ENCODE measurements around the gene RASL12. TPM values are rescaled to one million over a fixed set of nuclear protein-coding genes. Genes with fewer than 3 reads are reported as not detected.
A peak's percentile ranks its signal among the peaks of the same experiment; 100 is the strongest.
"Not testable (repeated sequence)": the region's sequence is repeated elsewhere in the genome, so short reads cannot be mapped to it uniquely, and the experiment has no call there.

Gene RASL12
- total RNA-seq, 2 donors from 2014 or later, result not detected

- no peaks in the 10 kb centered on the region for H3K9me3 Mint-ChIP-seq
- ATAC-seq (replicated peaks), result no peak
- no peaks in the 10 kb centered on the region for H3K36me3 Mint-ChIP-seq (ENCODE audit: low read depth)
- H3K27ac Mint-ChIP-seq, result no peak overlapping the region
- peaks cover 15% of the 10 kb centered on the region for H3K27me3 Mint-ChIP-seq
- peaks cover 8% of the 10 kb centered on the region for H3K4me1 Mint-ChIP-seq
- no peak overlapping the region for H3K4me3 Mint-ChIP-seq
Measured at GRCh38 chr15:65085990-65086679, 18.3 kb upstream of the RASL12 start.

- Mint-ChIP-seq H3K4me3 (no peak overlapping the region), H3K4me1 (peaks cover 8% of the 10 kb centered on the region), H3K27me3 (peaks cover 15% of the 10 kb centered on the region), H3K36me3 (ENCODE audit: low read depth) (no peaks in the 10 kb centered on the region), H3K27ac (no peak overlapping the region), H3K9me3 (no peaks in the 10 kb centered on the region)
- ATAC-seq (replicated peaks), result no peak
Measured at GRCh38 chr15:65085207-65085753, 17.5 kb upstream of the RASL12 start.

- Mint-ChIP-seq H3K36me3 (ENCODE audit: low read depth) (no peaks in the 10 kb centered on the region), H3K27ac (no peak overlapping the region), H3K4me1 (peaks cover 8% of the 10 kb centered on the region), H3K4me3 (no peak overlapping the region), H3K27me3 (peaks cover 15% of the 10 kb centered on the region), H3K9me3 (no peaks in the 10 kb centered on the region)
- ATAC-seq (replicated peaks), result no peak
Measured at GRCh38 chr15:65084500-65085206, 16.9 kb upstream of the RASL12 start.

- no peak for ATAC-seq (replicated peaks)
- Mint-ChIP-seq H3K36me3 (ENCODE audit: low read depth) (no peaks in the 10 kb centered on the region), H3K4me3 (no peak overlapping the region), H3K4me1 (peaks cover 8% of the 10 kb centered on the region), H3K27me3 (peaks cover 19% of the 10 kb centered on the region), H3K9me3 (no peaks in the 10 kb centered on the region), H3K27ac (no peak overlapping the region)
Measured at GRCh38 chr15:65083262-65083701, 15.5 kb upstream of the RASL12 start.

- H3K4me1 Mint-ChIP-seq, result peaks cover 8% of the 10 kb centered on the region
- peaks cover 26% of the 10 kb centered on the region for H3K27me3 Mint-ChIP-seq
- H3K36me3 Mint-ChIP-seq (ENCODE audit: low read depth), result no peaks in the 10 kb centered on the region
- H3K9me3 Mint-ChIP-seq, result no peaks in the 10 kb centered on the region
- H3K27ac Mint-ChIP-seq, result peak overlapping the region; percentile 31
- peak overlapping the region; percentile 3 for H3K4me3 Mint-ChIP-seq
- peak; percentile 58 for ATAC-seq (replicated peaks)
Measured at GRCh38 chr15:65082303-65082953, 14.6 kb upstream of the RASL12 start.

- Mint-ChIP-seq H3K36me3 (ENCODE audit: low read depth) (no peaks in the 10 kb centered on the region), H3K27ac (no peak overlapping the region), H3K4me3 (no peak overlapping the region), H3K9me3 (no peaks in the 10 kb centered on the region), H3K27me3 (peaks cover 26% of the 10 kb centered on the region), H3K4me1 (peaks cover 8% of the 10 kb centered on the region)
- peak; percentile 56 for ATAC-seq (replicated peaks)
Measured at GRCh38 chr15:65081758-65082157, 14.0 kb upstream of the RASL12 start.

- H3K27me3 Mint-ChIP-seq, result peaks cover 28% of the 10 kb centered on the region
- H3K4me3 Mint-ChIP-seq, result no peak overlapping the region
Measured at GRCh38 chr15:65081270-65081669, 13.5 kb upstream of the RASL12 start.

GRCh38 chr15:65079580-65079979 lies 11.8 kb upstream of the RASL12 start:
- no peaks in the 10 kb centered on the region for H3K36me3 Mint-ChIP-seq (ENCODE audit: low read depth)
- H3K27me3 Mint-ChIP-seq, result peaks cover 30% of the 10 kb centered on the region
- no peak overlapping the region for H3K4me3 Mint-ChIP-seq
- no peak for ATAC-seq (replicated peaks)
- peaks cover 8% of the 10 kb centered on the region for H3K4me1 Mint-ChIP-seq
- H3K27ac Mint-ChIP-seq, result no peak overlapping the region
- H3K9me3 Mint-ChIP-seq, result no peaks in the 10 kb centered on the region

More at GRCh38 chr15:65081270-65081669, 13.5 kb upstream of the RASL12 start:
- Mint-ChIP-seq H3K27ac (no peak overlapping the region), H3K9me3 (no peaks in the 10 kb centered on the region), H3K4me1 (peaks cover 8% of the 10 kb centered on the region), H3K36me3 (ENCODE audit: low read depth) (no peaks in the 10 kb centered on the region)
- ATAC-seq (replicated peaks), result no peak

GRCh38 chr15:65077981-65078352 lies 10.2 kb upstream of the RASL12 start:
- no peak overlapping the region for H3K27ac Mint-ChIP-seq
- no peak overlapping the region for H3K4me3 Mint-ChIP-seq
- no peaks in the 10 kb centered on the region for H3K36me3 Mint-ChIP-seq (ENCODE audit: low read depth)
- ATAC-seq (replicated peaks), result peak; percentile 66
- H3K4me1 Mint-ChIP-seq, result peaks cover 8% of the 10 kb centered on the region
- peaks cover 23% of the 10 kb centered on the region for H3K27me3 Mint-ChIP-seq
- H3K9me3 Mint-ChIP-seq, result no peaks in the 10 kb centered on the region

- no peak for ATAC-seq (replicated peaks)
- Mint-ChIP-seq H3K4me1 (peaks cover 3% of the 10 kb centered on the region), H3K27me3 (peaks cover 18% of the 10 kb centered on the region), H3K9me3 (no peaks in the 10 kb centered on the region), H3K36me3 (ENCODE audit: low read depth) (no peaks in the 10 kb centered on the region), H3K27ac (no peak overlapping the region), H3K4me3 (no peak overlapping the region)
Measured at GRCh38 chr15:65077291-65077980, 9.6 kb upstream of the RASL12 start.

GRCh38 chr15:65076486-65077290 lies 8.9 kb upstream of the RASL12 start, which contains the start of gene KBTBD13:
Gene KBTBD13, plus strand, starts transcription at chr15:65076746. Its CDS starts 70 bp downstream, at chr15:65076816.
- H3K27me3 Mint-ChIP-seq, result peaks cover 15% of the 10 kb centered on the region
- no peak within 1 kb of the TSS for H3K27ac Mint-ChIP-seq
- H3K36me3 Mint-ChIP-seq (ENCODE audit: low read depth), result no peaks in the 10 kb centered on the region
- no peaks in the 10 kb centered on the region for H3K9me3 Mint-ChIP-seq
- H3K4me3 Mint-ChIP-seq, result no peak within 1 kb of the TSS
- no peak for ATAC-seq (replicated peaks)
- H3K4me1 Mint-ChIP-seq, result no peaks in the 10 kb centered on the region

- H3K4me3 Mint-ChIP-seq; H3K36me3 Mint-ChIP-seq (ENCODE audit: low read depth); H3K9me3 Mint-ChIP-seq; ATAC-seq (replicated peaks); H3K27ac Mint-ChIP-seq; H3K4me1 Mint-ChIP-seq: not testable (repeated sequence)
- H3K27me3 Mint-ChIP-seq, result peaks cover 15% of the 10 kb centered on the region
Measured at GRCh38 chr15:65075607-65076395, 8.0 kb upstream of the RASL12 start.

GRCh38 chr15:65074946-65075345 lies 7.2 kb upstream of the RASL12 start:
- H3K36me3 Mint-ChIP-seq (ENCODE audit: low read depth); H3K4me1 Mint-ChIP-seq; H3K9me3 Mint-ChIP-seq; H3K4me3 Mint-ChIP-seq; H3K27ac Mint-ChIP-seq; ATAC-seq (replicated peaks): not testable (repeated sequence)
- H3K27me3 Mint-ChIP-seq, result peaks cover 15% of the 10 kb centered on the region
